Hepatocyte (in vitro differentiated cells): Measurements from ENCODE around the gene KDELR1.

Experiments used
- CTCF ChIP-seq: fragments of 200-600 bp; sonication (generic); IDR thresholded peaks from 2 replicates; pipeline ENCODE4 v1.5.1; 2016; ENCODE audit warnings: antibody characterized with exemption, mild to moderate bottlenecking; ENCODE audit not compliant: poor library complexity
- EZH2 ChIP-seq: fragments of 200-600 bp; sonication (generic); IDR thresholded peaks from 2 replicates; pipeline ENCODE4 v1.6.1; 2016; ENCODE audit warnings: antibody characterized with exemption, mild to moderate bottlenecking, borderline replicate concordance
- EZH2phosphoT487 ChIP-seq: fragments of 200-600 bp; sonication (generic); IDR thresholded peaks from one replicate; pipeline ENCODE4 v1.6.1; 2018; ENCODE audit warnings: antibody characterized with exemption, mild to moderate bottlenecking, low read depth, moderate library complexity; ENCODE audit not compliant: unreplicated experiment, severe bottlenecking

GRCh38 chr19:48405850-48406249 lies 14.5 kb upstream of the KDELR1 start:
- TF ChIP-seq CTCF (no peak), EZH2 (no peak), EZH2phosphoT487 (no peak)
